AG04450 (cell line): ENCODE measurements around the gene PLCB2. TPM values are rescaled to one million over a fixed set of nuclear protein-coding genes. Genes with fewer than 3 reads are reported as not detected.

ENCODE experiments used
- CTCF ChIA-PET: fragments of 300-600, 350-600 bp; formaldehyde crosslinking; extraction: SDS; loops from one replicate; lab custom pipeline; 2022; ENCODE audit warnings: antibody characterized with exemption, inconsistent platforms; lab: Charles Lee
- POLR2A ChIA-PET: fragments of 350-600 bp; formaldehyde crosslinking; extraction: SDS; loops from one replicate; lab custom pipeline; 2021; ENCODE audit warnings: antibody characterized with exemption, inconsistent platforms; lab: Yijun Ruan, JAX
- DNase-seq: peaks from one replicate; pipeline ENCODE4 v3.0.0-alpha.2; 2011; ENCODE audit warnings: low read depth, low spot score
- H3K27ac ChIP-seq: one replicate; pipeline ENCODE4 v1.5.1; 2012; ENCODE audit warnings: low read depth, low read length, control low read depth
- H3K27me3 ChIP-seq: one replicate; pipeline ENCODE4 v1.6.0; 2012; ENCODE audit warnings: low read length; ENCODE audit not compliant: control insufficient read depth, insufficient read depth
- H3K4me3 ChIP-seq: 2 replicates; pipeline ENCODE4 v1.5.1; 2011; ENCODE audit warnings: mild to moderate bottlenecking, low read depth, low read length, control low read depth
- H3K9me3 ChIP-seq: 2 replicates; pipeline ENCODE4 v1.5.1; 2012; ENCODE audit warnings: low read length; ENCODE audit not compliant: control insufficient read depth, insufficient read depth
- CTCF ChIP-seq: IDR thresholded peaks from 2 replicates; pipeline ENCODE4 v1.5.1; 2011; ENCODE audit warnings: low read depth, low read length, control low read depth, inconsistent platforms
- polyA plus RNA-seq: library from polyadenylated mRNA; depleted of rRNA; stranded (reverse); fragments of >200 nt; gene quantifications from 2 replicates; pipeline ENCODE4 v1.2.3, GENCODE V29; 2011

PLCB2 gene
- polyA plus RNA-seq, 1 experiment, result 0.24 TPM

DNA sequence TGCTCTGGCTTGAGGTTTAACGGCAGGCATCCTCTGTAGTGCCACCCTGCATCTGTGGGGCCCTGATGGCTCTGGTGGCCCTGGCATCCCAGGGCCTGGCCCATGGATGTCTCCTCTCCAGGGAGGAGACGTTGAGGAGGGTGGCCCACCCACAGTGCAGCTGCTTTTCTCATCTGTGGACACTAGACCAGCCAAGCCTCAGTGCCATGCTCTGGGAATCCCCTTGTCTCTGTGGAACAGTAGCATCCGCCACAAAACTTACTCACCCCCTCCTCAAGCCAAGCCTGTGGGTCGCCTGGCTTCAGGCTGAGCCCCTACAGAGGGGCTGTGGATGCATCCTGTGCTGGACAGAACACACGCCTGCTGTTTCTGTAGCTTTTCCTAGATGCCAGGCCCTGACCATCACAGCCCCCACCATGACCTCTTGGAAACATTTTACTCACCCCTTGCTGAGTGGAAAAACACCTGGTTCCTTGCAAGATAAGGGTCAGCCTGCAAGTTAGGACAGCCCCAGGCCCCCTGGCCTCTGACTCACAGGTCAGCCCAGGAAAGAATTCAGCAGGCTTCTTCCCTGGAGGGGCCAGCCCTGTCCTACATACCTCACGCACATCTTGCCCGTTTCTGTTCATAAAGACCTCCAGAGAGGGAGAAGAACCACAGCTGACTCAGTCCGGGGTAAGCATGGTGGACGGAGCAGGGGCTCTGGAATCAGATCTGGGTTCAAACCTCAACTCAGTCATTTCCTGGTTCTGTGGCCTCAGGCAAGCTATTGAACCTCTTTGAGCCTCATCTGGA, 49.9 kb downstream of the PLCB2 start:
- H3K27me3 ChIP-seq, result peaks cover 23% of the 10 kb centered on the region
- no peaks in the 10 kb centered on the region for H3K9me3 ChIP-seq
- ChIA-PET POLR2A (no interaction called here), CTCF (interaction anchor here (0.6 to 3.2 kb wide), 3 partner anchors 12 to 21 kb away, joined by 3 to 22 read pairs (median 3); no protein-coding TSS in a partner anchor)
- no peak overlapping the region for H3K4me3 ChIP-seq
- no peak overlapping the region for H3K27ac ChIP-seq
- no peak for TF ChIP-seq CTCF
- DNase-seq, result no peak

- Histone ChIP-seq H3K9me3 (no peaks in the 10 kb centered on the region), H3K27me3 (peaks cover 33% of the 10 kb centered on the region), H3K27ac (no peak overlapping the region), H3K4me3 (no peak overlapping the region)
- ChIA-PET POLR2A (no interaction called here), CTCF (interaction anchor here (3.2 kb wide), 1 partner anchor 17 kb away, joined by 22 read pairs; no protein-coding TSS in a partner anchor)
- no peak for DNase-seq
- no peak for TF ChIP-seq CTCF
Observed at GRCh38 chr15:40256638-40257235, 51.0 kb downstream of the PLCB2 start.

GRCh38 chr15:40255033-40255432, 52.7 kb downstream of the PLCB2 start:
- Histone ChIP-seq H3K27me3 (peaks cover 48% of the 10 kb centered on the region), H3K27ac (no peak overlapping the region), H3K9me3 (no peaks in the 10 kb centered on the region), H3K4me3 (no peak overlapping the region)
- DNase-seq, result no peak
- ChIA-PET POLR2A (no interaction called here), CTCF (interaction anchor here (1.6 to 2.4 kb wide), 3 partner anchors 19 to 38 kb away, joined by 6 to 19 read pairs (median 8); no protein-coding TSS in a partner anchor)
- TF ChIP-seq CTCF, result no peak

DNA sequence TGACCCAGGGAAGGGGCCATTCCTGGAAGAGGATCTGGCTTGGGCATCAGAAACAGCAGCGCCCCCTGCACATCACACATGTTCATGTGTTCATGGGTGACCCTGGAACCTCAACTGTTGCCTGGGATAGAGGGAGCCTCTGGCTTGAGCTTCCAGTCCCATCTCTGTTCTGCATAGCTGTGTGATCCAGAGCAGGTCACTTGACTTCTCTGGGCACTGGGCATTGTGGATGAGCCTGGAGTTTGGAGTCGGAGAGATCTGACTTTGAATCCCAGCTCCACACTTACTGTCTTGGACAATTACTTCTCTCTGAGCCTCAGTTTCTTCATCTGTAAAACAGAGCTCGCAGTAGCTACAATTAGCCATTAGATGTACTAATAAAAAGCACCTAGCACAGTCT, 53.3 kb downstream of the PLCB2 start:
- TF ChIP-seq CTCF, result no peak
- Histone ChIP-seq H3K27ac (no peak overlapping the region), H3K9me3 (no peaks in the 10 kb centered on the region), H3K4me3 (no peak overlapping the region), H3K27me3 (peaks cover 50% of the 10 kb centered on the region)
- DNase-seq, result no peak
- POLR2A ChIA-PET, result no interaction called here
- CTCF ChIA-PET, result interaction anchor here (1.6 to 2.4 kb wide), 3 partner anchors 20 to 37 kb away, joined by 6 to 19 read pairs (median 8); no protein-coding TSS in a partner anchor
